Stimulated activated CD8-positive, alpha-beta memory T cell treated with anti-CD3 and anti-CD28 coated beads, Interleukin-4, amount 100 ng/mL, for 24 hours (primary cell): ENCODE measurements around the gene MDH1B.
"Not testable (repeated sequence)": the region's sequence is repeated elsewhere in the genome, so short reads cannot be mapped to it uniquely, and the experiment has no call there.

Experiments used
- DNase-seq: peaks from one replicate; pipeline ENCODE4 v3.0.0-alpha.2; 2020; ENCODE audit warnings: low read depth

Gene MDH1B

DNA sequence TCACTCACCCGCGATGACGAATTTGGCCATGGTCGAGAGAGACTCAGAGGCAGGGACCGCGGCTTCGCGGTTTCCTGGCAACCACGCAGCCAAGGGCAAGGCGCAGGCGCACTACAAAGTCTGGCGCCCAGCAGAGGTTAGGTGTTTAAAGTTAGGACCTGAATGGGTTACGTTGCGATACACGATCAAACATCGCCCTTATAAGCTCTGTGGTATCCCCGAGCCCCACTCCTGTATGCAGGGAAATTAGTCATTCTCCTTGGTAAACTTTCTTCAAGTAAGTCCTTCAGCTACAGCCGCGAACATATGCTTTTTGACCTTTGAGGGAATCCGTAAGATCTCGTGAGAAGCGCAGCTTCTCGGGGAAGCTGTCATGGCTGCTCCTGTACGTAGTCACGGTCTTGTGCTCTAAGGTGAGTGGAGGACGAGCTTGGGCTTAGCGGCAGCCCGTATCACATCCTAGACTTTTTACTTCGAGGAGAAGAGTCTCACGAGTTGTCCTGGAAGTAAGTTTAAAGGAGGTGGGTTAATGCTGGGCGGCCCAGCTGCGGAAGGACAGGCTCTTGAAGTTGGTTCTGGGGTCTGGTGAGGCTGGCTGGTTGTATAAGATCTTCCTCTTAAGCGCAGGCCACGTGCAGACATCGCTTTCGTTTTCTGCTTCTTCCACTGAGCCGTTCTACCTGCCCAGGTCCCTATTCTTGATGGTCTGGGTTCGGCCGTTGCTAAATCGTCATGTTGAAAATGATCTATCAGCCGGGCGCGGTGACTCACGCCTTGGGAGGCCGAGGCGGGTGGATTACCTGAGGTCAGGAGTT is at the start of gene MDH1B, which contains the start of gene FASTKD2:
TSS of gene MDH1B (minus strand) at position 87 of the 815 bp plus-strand sequence. CDS start at position 30, 57 bp downstream.
TSS of gene FASTKD2 (plus strand) at position 365 of the 815 bp plus-strand sequence. CDS start 1,088 bp downstream, outside the sequence.
- peak; percentile 77 for DNase-seq

- no peak for DNase-seq
Measured at GRCh38 chr2:206814498-206814897, 49.4 kb upstream of the MDH1B start.

GRCh38 chr2:206812471-206812870 is 47.3 kb upstream of the MDH1B start:
- not testable (repeated sequence) for DNase-seq

DNA sequence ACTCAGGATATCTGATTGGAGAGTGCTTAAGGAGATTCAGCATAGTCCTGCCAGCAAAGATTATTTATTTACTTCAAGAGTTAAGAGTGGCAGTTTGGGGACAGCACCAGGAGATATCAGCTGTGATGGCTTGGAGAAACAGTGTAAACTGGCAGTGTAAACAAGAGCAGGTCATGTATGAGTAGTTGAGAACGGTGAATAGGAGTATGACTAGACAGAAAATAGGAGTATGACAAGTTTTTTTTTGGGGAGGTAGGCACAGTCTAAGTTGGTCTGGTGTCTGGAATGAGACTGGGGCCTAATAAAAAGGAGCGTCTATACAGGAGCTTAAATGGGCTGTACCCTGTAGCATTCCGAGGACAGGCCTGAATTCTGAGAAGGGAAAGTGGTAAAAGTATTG is 42.5 kb upstream of the MDH1B start:
- DNase-seq: not testable (repeated sequence)

- no peak for DNase-seq
Measured at GRCh38 chr2:206805887-206806607, 40.9 kb upstream of the MDH1B start.

DNA sequence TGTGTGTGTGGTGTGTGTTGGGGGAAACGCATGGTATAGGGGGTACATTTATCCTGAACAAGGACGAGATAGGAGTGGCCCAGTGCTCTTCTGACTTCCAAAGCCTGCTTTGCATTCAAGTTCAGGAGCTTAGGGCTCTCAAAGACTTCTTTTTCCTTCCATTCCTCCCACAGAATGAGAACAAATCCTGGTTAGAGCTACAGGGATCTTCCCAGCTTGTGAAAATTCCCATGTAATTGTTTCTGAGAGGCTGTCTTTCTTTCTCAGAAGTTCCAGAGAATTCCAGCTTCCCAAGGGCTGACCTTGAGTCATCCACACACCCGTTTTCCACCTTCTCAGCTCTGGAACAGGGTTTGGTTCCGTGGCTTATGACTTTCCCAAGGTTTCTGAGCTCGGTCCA is 39.2 kb upstream of the MDH1B start:
- no peak for DNase-seq

DNA sequence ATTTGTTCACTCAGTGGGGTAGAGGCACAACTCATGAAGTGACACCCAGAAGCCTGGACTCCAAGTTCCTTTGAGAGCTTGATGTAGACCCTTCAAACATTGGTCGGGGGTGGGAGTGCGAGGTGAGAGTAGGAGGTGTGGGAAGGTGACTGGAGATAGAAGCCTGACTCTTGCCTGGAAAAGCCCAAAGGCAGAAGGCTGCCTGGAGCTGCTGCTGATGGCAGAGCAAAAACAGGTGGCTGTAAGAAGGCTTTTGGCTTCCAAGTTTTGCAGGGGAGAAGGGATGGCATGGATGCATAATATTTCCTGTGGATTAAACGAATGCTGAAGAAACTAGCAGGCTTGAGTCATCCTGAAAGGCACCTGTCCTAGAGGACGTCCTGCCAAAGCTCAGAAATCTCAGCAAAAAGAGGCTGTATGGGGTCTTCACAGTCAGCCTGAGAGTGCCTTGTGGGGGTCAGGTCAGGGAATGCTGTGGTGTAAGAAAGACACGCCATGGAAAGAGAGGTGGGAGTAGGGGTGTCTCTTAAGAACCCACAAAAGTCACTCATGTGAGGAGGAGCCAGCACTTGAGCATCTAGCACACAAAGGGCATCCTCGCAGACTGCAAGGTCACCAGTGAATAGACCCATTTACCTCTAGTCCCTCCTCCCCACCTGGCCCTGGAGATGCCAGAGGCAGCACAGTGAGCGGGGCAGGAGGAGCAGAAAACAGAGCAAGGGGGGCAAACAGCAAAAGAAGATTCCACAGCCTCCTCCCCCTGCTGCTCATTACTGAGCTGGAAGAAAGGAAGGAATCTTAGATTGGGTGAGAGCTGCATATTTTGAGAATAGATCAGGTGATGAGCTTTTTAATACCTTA is 37.8 kb upstream of the MDH1B start:
- no peak for DNase-seq

DNA sequence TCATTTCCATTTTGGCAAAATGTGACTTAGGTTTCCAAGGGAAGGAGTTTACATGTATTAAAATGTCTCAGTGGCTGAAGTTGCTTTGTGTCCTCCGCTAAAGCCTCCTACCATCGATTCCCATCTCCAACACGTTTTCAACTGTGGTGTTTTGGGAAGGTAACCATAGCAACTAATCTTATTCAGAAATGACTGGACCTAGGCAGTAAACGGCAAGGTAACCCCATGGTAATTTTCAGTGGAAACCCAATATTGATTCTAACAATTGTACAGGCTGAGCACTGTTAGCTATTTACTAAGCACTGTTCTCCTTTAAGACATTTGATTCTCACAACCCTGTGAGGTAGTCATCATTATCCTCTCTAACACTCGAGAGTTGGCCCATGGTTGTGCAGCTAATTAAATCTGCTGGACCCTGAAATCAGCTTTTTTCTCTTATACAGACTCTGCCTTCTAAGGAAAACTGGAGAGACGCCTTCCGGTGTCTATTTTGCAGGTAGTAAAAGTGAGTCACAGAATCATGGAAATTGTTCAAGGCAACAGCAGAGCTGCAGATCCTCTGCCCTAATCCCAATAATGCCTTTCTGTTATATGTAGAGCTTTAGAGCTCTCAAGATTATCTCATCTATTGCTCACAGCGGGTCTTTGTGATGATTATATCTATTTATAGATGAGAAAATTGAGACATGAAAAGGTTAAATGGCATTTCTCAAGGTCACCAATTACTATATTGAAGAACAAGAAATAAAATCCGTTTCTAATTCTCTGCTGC is 36.5 kb upstream of the MDH1B start:
- DNase-seq: no peak

GRCh38 chr2:206800506-206801417 is 35.6 kb upstream of the MDH1B start:
- DNase-seq: no peak

DNA sequence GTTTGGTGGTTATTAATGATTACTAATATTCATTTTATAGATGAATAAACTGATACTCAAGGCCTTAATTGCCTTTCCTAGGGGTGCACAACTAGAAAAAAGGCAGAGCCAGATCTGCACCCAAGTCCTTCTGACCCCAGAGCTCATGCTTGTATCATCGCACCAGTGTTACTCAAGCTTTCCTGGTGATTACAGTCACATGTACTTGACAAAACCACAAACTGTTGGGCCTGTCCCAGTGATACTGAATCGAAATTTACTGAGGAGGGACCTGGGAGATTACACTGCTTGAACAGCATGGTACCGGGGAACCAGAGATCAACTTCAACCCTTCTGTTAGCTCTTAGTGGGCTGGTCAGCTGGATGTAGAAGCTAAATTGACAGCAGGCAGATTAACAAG is 34.0 kb upstream of the MDH1B start:
- no peak for DNase-seq

GRCh38 chr2:206798000-206798399 is 32.9 kb upstream of the MDH1B start:
- no peak for DNase-seq

- no peak for DNase-seq
Measured at GRCh38 chr2:206797376-206797775, 32.2 kb upstream of the MDH1B start.

DNA sequence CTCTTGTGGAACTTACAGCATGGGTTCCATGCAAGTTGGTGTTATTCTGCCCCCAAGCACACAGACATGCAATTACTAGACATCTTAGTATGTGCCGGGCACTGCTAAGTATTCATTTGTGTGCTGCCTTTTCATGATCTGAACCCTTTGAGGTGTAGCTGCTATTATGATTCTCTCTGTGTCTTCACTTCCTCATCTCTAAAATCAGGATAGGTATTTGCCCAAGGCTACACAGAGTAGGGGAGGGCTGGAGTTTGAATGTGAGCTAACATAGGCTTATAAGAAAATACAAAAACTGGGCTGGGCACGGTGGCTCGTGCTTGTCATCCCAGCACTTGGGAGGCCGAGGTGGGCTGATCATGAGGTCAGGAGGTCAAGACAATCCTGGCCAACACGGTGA is 27.5 kb upstream of the MDH1B start:
- no peak for DNase-seq

GRCh38 chr2:206790311-206790935 is 25.3 kb upstream of the MDH1B start:
- no peak for DNase-seq

- DNase-seq: no peak
Measured at GRCh38 chr2:206784559-206785353, 19.6 kb upstream of the MDH1B start.

DNA sequence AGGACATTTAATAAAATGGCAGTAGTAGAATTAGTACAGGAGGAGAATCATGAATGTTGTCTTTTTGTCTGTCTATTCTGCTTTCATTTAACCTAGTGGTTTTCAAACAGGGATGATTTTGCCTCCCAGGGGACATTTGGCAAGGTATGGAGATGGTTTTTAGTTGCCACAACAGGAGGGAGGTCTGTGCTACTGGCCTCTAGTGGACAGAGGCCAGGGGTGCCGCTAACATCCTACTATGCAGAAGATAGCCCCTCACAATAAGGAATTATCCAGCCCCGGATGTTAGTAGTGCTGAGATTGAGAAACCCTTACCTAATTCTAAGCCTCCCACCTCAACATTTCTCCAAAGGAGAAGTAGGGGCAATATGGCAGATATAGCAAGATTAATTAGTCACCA is 18.6 kb upstream of the MDH1B start:
- DNase-seq: no peak

GRCh38 chr2:206780671-206781070 is 15.5 kb upstream of the MDH1B start:
- DNase-seq: no peak

GRCh38 chr2:206776432-206776831 is 11.3 kb upstream of the MDH1B start:
- no peak for DNase-seq

DNA sequence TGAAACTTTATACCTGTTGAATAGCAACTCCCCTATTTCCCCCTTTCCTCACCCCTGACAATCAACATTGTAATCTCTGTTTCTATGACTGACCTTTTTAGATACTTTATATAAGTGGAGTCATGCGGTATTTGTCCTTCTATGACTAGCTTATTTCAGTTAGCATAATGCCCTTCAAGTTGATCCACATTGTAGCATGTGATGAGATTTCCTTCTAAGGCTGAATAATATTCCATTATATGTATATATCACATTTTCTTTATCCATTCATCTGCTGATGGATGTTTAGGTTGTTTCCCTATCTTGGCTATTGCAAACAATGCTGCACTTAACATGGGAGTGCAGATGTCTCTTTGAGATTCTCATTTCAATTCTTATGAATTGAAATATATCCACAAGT is 9.7 kb upstream of the MDH1B start:
- DNase-seq: no peak
